Stimulated activated effector memory CD8-positive, alpha-beta T cell treated with anti-CD3 and anti-CD28 coated beads, Interleukin-12 subunit alpha, Interleukin-12 subunit beta, amount 100 ng/mL, for 72 hours (primary cell): ENCODE results near the gene RNF182.
"Not testable (repeated sequence)": the region's sequence is repeated elsewhere in the genome, so short reads cannot be mapped to it uniquely, and the experiment has no call there.

Source experiments
- ATAC-seq: fragments of 150-1000 bp; cut with Tn5 transposase; 2 replicates; pipeline ENCODE4 v1.10.0; 2021
- DNase-seq, 2 donors: peaks; one replicate each; pipeline ENCODE4 v3.0.0; 2021 to 2022; ENCODE audit warnings: low spot score in 2 of 2
- H3K27ac Mint-ChIP-seq: one replicate; pipeline ENCODE4 v1.8.0; 2022; ENCODE audit warnings: mild to moderate bottlenecking, mixed read lengths
- H3K36me3 Mint-ChIP-seq: one replicate; pipeline ENCODE4 v1.8.0; 2022; ENCODE audit warnings: mild to moderate bottlenecking, mixed read lengths
- H3K4me1 Mint-ChIP-seq: one replicate; pipeline ENCODE4 v1.8.0; 2022; ENCODE audit warnings: mixed read lengths
- H3K4me3 Mint-ChIP-seq: one replicate; pipeline ENCODE4 v1.8.0; 2022; ENCODE audit warnings: mild to moderate bottlenecking, mixed read lengths
- H3K9me3 Mint-ChIP-seq: one replicate; pipeline ENCODE4 v1.8.0; 2022; ENCODE audit warnings: mixed read lengths

RNF182 gene

DNA sequence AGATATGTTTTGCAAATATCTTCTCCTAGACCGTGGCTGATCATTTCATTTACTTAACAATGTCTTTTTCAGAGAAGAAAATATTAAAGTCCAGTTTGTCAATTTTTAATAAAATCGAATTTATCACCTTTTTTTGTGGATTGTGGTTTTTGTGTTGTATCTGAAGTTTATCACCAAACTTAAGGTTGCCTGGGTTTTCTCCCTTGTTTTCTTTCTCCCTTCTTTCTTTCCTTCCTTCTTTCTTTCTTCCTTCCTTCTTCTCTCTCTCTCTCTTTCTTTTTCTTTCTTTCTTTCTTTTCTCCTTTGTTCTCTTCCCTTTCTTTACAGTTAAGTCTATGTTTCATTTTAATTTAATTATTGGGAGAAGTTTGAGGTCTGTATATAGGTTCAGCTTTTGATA is 68.7 kb downstream of the RNF182 start:
- no peak for DNase-seq
- Mint-ChIP-seq H3K4me1 (no peaks in the 10 kb centered on the region), H3K36me3 (no peaks in the 10 kb centered on the region), H3K4me3 (no peak overlapping the region), H3K27ac (no peak overlapping the region), H3K9me3 (no peaks in the 10 kb centered on the region)
- ATAC-seq = no peak

DNA sequence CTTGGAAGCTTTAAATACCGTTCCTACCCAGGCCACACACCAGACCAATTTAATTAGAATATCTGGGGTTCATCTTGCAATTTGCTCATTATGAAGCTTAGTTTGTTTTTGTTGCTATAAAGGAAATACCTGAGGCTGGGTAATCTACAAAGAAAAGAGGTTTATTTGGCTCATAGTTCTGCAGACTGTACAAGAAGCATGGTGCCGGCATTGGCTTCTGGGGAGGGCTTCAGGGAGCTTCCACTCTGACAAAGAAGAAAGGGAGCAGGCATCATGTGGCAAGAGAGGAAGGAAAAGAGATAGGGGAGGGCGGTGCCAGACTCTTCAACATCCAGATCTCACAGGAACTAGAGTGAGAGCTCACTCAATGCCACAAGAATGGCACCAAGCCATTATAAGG is 73.6 kb downstream of the RNF182 start:
- no peaks in the 10 kb centered on the region for H3K4me1 Mint-ChIP-seq
- no peak overlapping the region for H3K27ac Mint-ChIP-seq
- no peak for ATAC-seq
- no peak overlapping the region for H3K4me3 Mint-ChIP-seq
- no peaks in the 10 kb centered on the region for H3K9me3 Mint-ChIP-seq
- DNase-seq = no peak
- no peaks in the 10 kb centered on the region for H3K36me3 Mint-ChIP-seq

DNA sequence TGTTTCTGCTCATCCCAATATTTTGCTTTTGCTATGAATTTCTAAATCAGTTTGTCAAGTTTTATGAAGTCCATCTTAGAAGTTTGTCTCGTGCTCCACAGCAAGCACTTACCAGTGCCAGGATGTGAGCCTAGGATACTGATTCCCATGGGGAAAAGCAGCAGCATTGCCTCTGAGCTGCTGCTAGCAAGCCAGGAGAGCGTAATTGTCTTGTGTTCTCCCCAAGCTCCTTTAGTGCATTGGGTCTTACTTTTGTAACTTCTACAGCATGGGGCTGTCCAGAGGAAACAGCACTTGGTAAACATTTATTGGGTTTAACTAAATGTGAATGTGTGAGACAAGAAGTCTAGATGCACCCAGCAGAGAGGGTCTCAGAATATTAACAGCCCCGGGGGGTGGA is 76.1 kb downstream of the RNF182 start:
- H3K4me1 Mint-ChIP-seq = no peaks in the 10 kb centered on the region
- H3K4me3 Mint-ChIP-seq = no peak overlapping the region
- ATAC-seq (no peak), DNase-seq (no peak)
- no peaks in the 10 kb centered on the region for H3K36me3 Mint-ChIP-seq
- H3K9me3 Mint-ChIP-seq = no peaks in the 10 kb centered on the region
- H3K27ac Mint-ChIP-seq = no peak overlapping the region

DNA sequence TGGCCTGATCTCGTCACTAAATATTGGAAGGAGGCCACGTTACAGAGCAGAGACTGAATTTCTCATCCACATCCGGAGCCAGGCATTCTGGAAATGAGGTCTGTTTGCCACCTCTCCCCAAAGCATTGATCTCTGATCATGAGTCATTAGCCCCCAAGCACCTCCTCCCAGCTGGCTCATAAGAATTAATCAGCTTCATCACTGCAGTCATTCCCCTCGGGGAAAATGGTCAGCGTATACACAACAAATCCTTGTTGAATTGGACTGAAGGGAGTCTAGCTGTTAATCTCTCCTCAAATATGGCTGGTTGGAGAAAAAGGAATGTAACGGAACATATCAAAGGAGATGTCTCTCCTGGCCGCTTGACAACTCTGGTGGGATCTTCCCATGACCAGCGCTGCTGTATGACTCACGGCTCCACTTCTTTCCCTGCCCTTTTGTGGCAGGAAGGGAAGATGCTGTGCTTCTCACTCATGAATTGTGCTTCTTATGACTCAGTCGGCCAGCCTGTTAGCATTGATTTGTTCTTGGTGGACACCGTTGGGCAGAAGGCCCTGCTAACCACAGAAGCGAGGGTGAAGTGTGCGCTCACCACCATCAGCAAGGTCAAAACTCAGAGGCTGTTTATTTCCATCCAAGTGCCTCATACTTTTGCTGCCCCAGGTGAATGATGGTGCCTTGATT is 76.7 kb downstream of the RNF182 start:
- Mint-ChIP-seq H3K4me3 (no peak overlapping the region), H3K27ac (no peak overlapping the region), H3K36me3 (no peaks in the 10 kb centered on the region), H3K4me1 (no peaks in the 10 kb centered on the region), H3K9me3 (no peaks in the 10 kb centered on the region)
- DNase-seq = no peak
- ATAC-seq = no peak

DNA sequence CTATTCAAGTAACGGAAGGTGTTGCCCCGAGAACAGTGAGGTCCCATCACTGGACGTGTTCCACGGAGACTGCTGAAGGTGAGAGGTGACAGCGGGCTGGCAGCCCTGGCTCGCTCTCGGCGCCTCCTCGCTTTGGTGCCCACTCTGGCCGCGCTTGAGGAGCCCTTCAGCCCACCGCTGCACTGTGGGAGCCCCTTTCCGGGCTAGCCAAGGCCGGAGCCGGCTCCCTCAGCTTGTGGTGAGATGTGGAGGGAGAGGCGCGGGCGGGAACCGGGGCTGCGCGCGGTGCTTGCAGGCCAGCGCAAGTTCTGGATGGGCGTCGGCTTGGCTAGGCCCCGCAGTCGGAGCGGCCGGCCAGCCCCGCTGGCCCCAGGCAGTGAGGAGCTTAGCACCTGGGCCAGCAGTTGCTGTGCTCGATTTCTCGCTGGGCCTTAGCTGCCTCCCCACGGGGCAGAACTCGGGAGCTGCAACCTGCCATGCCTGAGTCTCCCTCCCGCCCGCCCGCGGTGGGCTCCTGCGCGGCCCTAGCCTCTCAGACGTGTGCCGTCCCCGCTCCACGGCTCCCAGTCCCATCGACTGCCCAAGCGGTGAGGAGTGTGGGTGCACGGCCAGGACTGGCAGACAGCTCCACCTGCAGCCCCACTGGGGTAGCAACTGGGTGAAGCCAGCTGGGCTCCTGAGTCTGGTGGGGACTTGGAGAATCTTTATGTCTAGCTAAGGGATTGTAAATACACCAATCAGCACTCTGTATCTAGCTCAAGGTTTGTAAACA is 77.6 kb downstream of the RNF182 start:
- H3K36me3 Mint-ChIP-seq = no peaks in the 10 kb centered on the region
- ATAC-seq = no peak
- no peak overlapping the region for H3K27ac Mint-ChIP-seq
- no peaks in the 10 kb centered on the region for H3K9me3 Mint-ChIP-seq
- no peak overlapping the region for H3K4me3 Mint-ChIP-seq
- DNase-seq = no peak
- no peaks in the 10 kb centered on the region for H3K4me1 Mint-ChIP-seq

DNA sequence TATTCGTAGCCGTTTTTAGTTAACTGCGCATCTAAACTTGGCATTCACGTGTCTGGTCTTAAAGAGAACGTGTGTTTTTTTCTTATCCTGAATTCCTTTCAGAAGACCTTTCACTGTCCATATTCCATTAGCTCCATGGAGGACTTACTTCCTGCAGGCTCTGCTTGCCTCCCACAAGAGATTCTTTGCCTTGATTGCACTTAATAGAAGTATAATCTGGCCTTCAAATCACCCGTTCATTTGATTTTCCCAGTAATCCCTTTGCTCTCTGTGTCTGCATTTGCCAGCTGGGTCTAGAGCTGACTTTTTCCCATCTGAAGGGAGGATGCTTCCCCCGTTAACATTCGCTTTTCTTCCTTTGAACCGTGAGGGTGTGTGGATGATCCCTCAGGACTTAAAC is 79.5 kb downstream of the RNF182 start:
- ATAC-seq (no peak), DNase-seq (no peak)
- Mint-ChIP-seq H3K36me3 (no peaks in the 10 kb centered on the region), H3K4me1 (no peaks in the 10 kb centered on the region), H3K27ac (no peak overlapping the region), H3K9me3 (no peaks in the 10 kb centered on the region), H3K4me3 (no peak overlapping the region)

DNA sequence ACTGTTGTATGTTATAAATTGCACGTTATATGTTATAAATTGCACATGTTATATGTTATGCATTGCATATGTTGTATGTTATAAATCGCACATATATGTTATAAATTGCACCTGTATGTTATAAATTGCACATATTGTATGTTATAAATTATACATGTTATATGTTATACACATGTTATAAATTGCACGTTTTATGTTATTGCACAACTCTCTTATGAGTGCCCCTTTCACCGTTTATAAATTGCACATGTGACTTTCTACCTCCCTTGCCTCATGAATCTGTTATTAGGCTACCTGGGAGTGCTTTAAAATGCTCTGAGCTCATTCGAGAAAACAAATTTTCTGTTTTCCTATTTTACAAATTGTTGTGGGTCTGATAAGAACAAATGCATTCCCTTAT is 84.1 kb downstream of the RNF182 start:
- no peaks in the 10 kb centered on the region for H3K36me3 Mint-ChIP-seq
- no peaks in the 10 kb centered on the region for H3K4me1 Mint-ChIP-seq
- ATAC-seq (no peak), DNase-seq (no peak)
- H3K4me3 Mint-ChIP-seq = no peak overlapping the region
- no peak overlapping the region for H3K27ac Mint-ChIP-seq
- no peaks in the 10 kb centered on the region for H3K9me3 Mint-ChIP-seq

DNA sequence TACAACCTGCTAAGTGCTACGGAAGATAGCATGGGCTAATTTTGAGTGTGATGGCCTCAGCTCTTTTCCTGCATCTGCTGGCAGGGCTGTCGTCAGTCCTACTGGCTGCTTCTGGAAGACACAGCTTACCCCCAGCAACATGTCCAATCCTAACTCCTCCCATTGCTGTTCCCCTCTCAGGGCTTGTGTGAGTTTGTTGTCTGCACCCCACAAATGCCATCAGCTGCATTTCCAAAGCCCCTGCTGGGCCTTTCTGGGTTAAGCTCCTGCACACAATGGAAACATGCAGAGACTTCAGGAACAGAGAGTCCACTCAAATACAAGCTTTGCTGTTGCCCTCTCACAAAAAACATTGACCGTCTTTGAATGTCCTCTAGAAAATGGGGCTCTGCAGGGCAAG is 84.7 kb downstream of the RNF182 start:
- no peaks in the 10 kb centered on the region for H3K9me3 Mint-ChIP-seq
- H3K36me3 Mint-ChIP-seq = no peaks in the 10 kb centered on the region
- no peaks in the 10 kb centered on the region for H3K4me1 Mint-ChIP-seq
- H3K27ac Mint-ChIP-seq = no peak overlapping the region
- no peak for ATAC-seq
- DNase-seq = no peak
- H3K4me3 Mint-ChIP-seq = no peak overlapping the region

DNA sequence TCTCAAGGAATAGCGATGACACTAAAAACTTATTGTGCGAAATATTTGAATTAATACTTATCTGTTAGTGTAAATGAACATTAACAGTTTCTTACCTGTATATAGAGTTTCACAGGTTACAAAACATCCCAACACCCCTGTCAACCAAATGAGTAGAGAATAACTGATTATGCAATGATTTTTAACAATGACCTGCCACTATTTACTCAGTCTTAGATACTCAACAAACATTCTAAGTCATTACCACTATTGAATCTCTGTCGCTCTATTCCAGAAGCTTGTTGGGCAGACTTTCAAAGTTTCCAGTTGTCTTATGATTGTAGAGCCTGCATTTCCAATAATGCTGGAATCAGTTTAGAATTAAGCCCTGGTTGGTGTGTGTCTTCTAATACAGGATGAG is 85.5 kb downstream of the RNF182 start:
- no peak for ATAC-seq
- DNase-seq = no peak
- Mint-ChIP-seq H3K9me3 (no peaks in the 10 kb centered on the region), H3K36me3 (no peaks in the 10 kb centered on the region), H3K4me3 (no peak overlapping the region), H3K27ac (no peak overlapping the region), H3K4me1 (no peaks in the 10 kb centered on the region)

DNA sequence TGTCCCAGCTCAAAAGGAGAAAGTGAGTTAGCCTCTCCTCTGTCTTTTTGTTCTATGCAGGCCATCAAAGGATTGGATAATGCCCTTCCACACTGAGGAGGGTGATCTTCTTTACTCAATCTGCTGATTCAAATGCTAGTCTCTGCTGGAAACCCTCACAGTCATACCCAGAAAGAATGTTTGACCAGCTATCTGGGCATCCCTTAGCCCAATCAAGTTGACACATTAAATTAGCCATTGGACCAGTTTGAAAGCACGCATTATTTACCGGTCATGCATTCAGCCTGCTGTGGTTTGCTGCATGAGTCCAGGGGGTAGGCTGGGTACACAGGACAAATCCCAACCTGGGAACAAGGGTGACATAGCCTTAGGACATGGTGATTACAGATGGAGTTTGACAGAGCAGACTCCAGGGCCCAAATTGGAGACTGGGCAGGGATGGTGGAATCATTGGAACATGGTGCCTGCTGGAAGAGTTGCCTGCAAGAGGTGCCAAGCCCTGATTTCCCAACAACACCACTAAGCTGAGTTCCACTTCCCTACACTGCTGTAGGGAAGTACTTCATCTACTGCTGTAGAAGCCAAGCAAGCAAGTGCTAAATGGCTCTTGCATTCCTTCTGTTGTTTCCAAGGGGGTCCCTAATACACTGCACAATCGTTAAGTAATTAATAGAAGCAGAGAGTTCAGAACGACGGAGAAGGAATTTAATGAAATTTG is 87.7 kb downstream of the RNF182 start:
- Mint-ChIP-seq H3K27ac (no peak overlapping the region), H3K4me3 (no peak overlapping the region), H3K36me3 (no peaks in the 10 kb centered on the region), H3K4me1 (no peaks in the 10 kb centered on the region), H3K9me3 (no peaks in the 10 kb centered on the region)
- ATAC-seq (no peak), DNase-seq (no peak)

DNA sequence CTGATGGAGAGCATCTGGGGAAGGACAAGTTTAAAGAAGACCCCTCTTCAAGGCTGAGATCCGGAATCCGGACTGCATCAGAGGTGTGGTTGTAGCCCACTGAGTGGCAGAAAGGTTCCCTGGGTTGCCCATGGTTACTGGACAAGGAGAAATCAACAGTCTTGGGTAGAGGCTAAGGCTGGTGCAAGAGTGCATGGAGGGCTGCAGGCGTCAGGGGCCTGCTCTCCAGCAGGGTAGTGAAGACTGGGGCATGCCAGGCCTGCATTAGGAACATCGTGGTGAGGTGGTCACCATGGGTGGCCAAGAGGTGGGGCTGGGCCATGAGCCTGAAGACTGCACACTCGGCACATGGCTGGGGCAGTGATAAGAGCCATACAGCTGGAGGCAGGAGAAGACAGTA is 91.2 kb downstream of the RNF182 start:
- no peaks in the 10 kb centered on the region for H3K4me1 Mint-ChIP-seq
- DNase-seq (no peak), ATAC-seq (no peak)
- no peaks in the 10 kb centered on the region for H3K36me3 Mint-ChIP-seq
- no peaks in the 10 kb centered on the region for H3K9me3 Mint-ChIP-seq
- no peak overlapping the region for H3K4me3 Mint-ChIP-seq
- no peak overlapping the region for H3K27ac Mint-ChIP-seq

DNA sequence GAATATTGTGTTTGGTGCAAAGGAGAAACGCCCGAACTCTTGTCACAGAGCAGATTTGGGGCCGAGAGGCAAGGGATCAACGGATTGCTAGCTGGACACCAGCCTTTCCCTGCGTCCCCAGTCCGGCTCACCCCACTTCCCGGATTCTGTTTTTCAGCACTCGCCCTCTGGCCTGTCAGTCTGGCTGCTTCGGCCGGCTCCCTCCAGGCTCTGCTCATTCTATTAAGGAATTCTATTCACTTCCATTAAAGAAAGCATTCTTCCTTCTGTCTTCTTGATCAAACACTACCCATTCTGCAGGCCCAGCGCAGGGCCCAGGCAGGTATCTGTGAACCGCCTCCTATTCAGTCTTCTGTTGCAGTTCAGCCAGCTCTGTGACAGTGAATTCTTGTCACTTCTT is 91.7 kb downstream of the RNF182 start:
- DNase-seq (no peak), ATAC-seq (no peak)
- Mint-ChIP-seq H3K4me3 (no peak overlapping the region), H3K9me3 (no peaks in the 10 kb centered on the region), H3K4me1 (no peaks in the 10 kb centered on the region), H3K36me3 (no peaks in the 10 kb centered on the region), H3K27ac (no peak overlapping the region)

DNA sequence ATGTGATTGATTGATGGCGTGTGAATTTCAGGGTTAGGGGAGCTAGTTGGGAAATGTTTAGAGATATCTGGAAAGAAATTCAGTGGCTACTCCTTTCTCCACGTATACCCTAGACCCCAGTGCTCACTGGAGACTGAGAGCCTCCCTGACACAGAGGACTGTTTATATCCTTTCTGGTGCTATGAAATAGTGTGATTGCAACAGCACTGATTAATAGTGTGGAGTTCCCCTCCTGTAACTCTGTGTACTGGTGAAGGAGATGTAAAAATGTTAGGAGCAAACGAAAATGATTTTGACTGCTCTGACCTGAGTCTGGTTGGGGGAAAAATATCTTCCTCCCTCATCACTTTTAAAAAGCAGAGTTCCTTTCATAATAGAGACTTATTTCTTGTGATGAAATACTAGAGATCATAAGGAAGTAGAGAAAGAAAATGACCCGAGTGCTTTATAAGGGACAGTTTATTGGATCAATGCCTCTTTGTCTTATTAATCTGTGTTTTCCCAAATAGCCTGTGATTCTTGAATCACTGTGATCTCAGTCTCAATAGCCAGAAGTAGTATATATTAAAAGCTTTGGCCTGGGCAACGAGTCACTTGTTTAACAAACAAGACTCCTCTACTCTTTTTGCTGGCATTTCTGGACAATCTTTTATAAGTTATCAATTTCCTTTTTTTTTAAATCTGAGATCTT is 92.3 kb downstream of the RNF182 start:
- no peak for ATAC-seq
- no peak overlapping the region for H3K27ac Mint-ChIP-seq
- H3K4me1 Mint-ChIP-seq = no peaks in the 10 kb centered on the region
- no peaks in the 10 kb centered on the region for H3K36me3 Mint-ChIP-seq
- no peak overlapping the region for H3K4me3 Mint-ChIP-seq
- no peaks in the 10 kb centered on the region for H3K9me3 Mint-ChIP-seq
- no peak for DNase-seq

DNA sequence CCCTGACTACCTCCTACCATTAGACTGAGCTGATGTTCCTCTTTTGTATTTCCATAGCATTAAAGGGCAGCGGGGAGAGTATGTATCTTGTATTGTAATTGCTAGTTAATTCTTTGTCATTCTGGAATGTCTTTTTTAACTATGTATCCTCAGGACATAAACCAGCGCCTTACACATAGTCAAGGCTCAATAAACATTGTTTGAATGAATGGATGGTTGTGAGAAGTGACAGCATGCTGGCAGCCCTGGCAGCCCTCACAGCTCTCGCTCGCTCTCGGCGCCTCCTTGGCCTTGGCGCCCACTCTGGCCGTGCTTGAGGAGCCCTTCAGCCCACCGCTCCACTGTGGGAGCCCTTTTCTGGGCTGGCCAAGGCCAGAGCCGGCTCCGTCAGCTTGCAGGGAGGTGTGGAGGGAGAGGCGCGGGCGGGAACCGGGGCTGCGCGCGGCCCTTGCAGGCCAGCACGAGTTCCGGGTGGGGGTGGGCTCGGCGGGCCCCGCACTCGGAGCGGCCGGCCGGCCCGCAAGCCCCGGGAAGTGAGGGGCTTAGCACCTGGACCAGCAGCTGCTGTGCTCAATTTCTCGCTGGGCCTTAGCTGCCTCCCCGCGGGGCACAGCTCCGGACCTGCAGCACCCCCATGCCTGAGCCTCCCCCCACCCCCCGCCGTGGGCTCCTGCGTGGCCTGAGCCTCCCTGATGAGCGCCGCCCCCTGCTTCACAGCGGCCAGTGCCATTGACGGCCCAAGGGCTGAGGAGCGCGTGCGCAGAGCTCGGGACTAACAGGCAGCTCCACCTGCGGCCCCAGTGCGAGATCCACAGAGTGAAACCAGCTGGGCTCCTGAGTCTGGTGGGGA is 93.1 kb downstream of the RNF182 start:
- ATAC-seq (no peak), DNase-seq (no peak)
- Mint-ChIP-seq H3K4me3 (no peak overlapping the region), H3K27ac (no peak overlapping the region), H3K4me1 (no peaks in the 10 kb centered on the region), H3K36me3 (no peaks in the 10 kb centered on the region), H3K9me3 (no peaks in the 10 kb centered on the region)

DNA sequence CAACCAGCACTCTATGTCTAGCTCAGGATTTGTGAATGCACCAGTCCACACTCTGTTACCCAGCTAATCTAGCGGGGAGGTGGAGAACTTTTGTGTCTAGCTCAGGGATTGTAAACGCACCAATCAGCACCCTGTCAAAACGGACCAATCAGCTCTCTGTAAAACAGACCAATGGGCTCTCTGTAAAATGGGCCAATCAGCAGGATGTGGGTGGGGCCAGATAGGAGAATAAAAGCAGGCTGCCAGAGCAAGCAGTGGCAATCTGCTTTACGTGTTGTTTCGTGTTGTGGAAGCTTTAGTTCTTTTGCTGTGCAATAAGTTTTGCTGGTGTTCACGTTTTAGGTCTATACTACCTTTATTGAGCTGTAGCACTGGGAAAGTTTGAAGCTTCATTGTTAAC is 93.8 kb downstream of the RNF182 start:
- not testable (repeated sequence) for H3K4me3 Mint-ChIP-seq, H3K36me3 Mint-ChIP-seq, ATAC-seq, H3K9me3 Mint-ChIP-seq, H3K27ac Mint-ChIP-seq, DNase-seq, H3K4me1 Mint-ChIP-seq
